Neural cell (in vitro differentiated cells): ENCODE data around the gene LRIT1. TPM values are rescaled to one million over a fixed set of nuclear protein-coding genes. Genes with fewer than 3 reads are reported as not detected.

Source experiments
- H2AFZ ChIP-seq: fragments of 200-600, 300-800 bp; sonication (generic), shearing (Covaris generic); 2 replicates; pipeline ENCODE4 v1.6.0; 2014; ENCODE audit warnings: low read depth, mild to moderate bottlenecking, antibody characterized with exemption, low read length, moderate library complexity
- H3F3A ChIP-seq: fragments of 200-600 bp; shearing (Covaris generic); 2 replicates; pipeline ENCODE4 v1.6.1; 2016; ENCODE audit warnings: mild to moderate bottlenecking, moderate library complexity, mixed read lengths, antibody characterized with exemption, low read length; ENCODE audit not compliant: insufficient read depth, poor library complexity, severe bottlenecking
- H3K27ac ChIP-seq: fragments of 200-600, 300-800 bp; sonication (generic), shearing (Covaris generic); 2 replicates; pipeline ENCODE4 v1.5.1; 2014; ENCODE audit warnings: mild to moderate bottlenecking, low read length, moderate library complexity
- H3K27me3 ChIP-seq: fragments of 300-800, 200-600 bp; sonication (generic), shearing (Covaris generic); 2 replicates; pipeline ENCODE4 v1.6.0; 2014; ENCODE audit warnings: mild to moderate bottlenecking, low read depth, low read length, moderate library complexity; ENCODE audit not compliant: insufficient read depth
- H3K36me3 ChIP-seq: fragments of 300-800, 200-600 bp; sonication (generic), shearing (Covaris generic); 2 replicates; pipeline ENCODE4 v1.5.1; 2014; ENCODE audit warnings: mild to moderate bottlenecking, antibody characterized with exemption, low read length, moderate library complexity; ENCODE audit not compliant: insufficient read depth
- H3K4me2 ChIP-seq: fragments of 300-800, 200-600 bp; sonication (generic), shearing (Covaris generic); 2 replicates; pipeline ENCODE4 v1.6.0; 2014; ENCODE audit warnings: mild to moderate bottlenecking, low read length
- H3K4me3 ChIP-seq: fragments of 300-800, 200-600 bp; sonication (generic), shearing (Covaris generic); 2 replicates; pipeline ENCODE4 v1.5.1; 2014; ENCODE audit warnings: mild to moderate bottlenecking, low read length, moderate library complexity
- H3K79me2 ChIP-seq: fragments of 200-600 bp; shearing (Covaris generic); replicated peaks from 2 replicates; pipeline ENCODE4 v1.6.0; 2014; ENCODE audit warnings: mild to moderate bottlenecking, low read length, moderate library complexity; ENCODE audit not compliant: insufficient read depth
- H3K9ac ChIP-seq: fragments of 300-800, 200-600 bp; sonication (generic), shearing (Covaris generic); 2 replicates; pipeline ENCODE4 v1.6.1; 2016; ENCODE audit warnings: mild to moderate bottlenecking, low read length, mixed read lengths
- H3K9me2 ChIP-seq: fragments of 200-600 bp; shearing (Covaris generic); 2 replicates; pipeline ENCODE4 v1.6.1; 2016; ENCODE audit warnings: mild to moderate bottlenecking, low read length, mixed read lengths; ENCODE audit not compliant: insufficient read depth
- H3K9me3 ChIP-seq: fragments of 200-600, 300-800 bp; sonication (generic), shearing (Covaris generic); 2 replicates; pipeline ENCODE4 v1.6.1; 2016; ENCODE audit warnings: mild to moderate bottlenecking, mixed run types, low read length, moderate library complexity, mixed read lengths
- H4K20me1 ChIP-seq: fragments of 200-600 bp; shearing (Covaris generic); 2 replicates; pipeline ENCODE4 v1.6.1; 2016; ENCODE audit warnings: mild to moderate bottlenecking, mixed run types; ENCODE audit not compliant: insufficient read depth
- EP300 ChIP-seq: fragments of 450-650 bp; conservative IDR thresholded peaks from 2 replicates; pipeline ENCODE4 v1.6.1; 2014; ENCODE audit warnings: antibody characterized with exemption, mild to moderate bottlenecking, moderate library complexity; ENCODE audit not compliant: poor library complexity, severe bottlenecking
- EZH2 ChIP-seq: fragments of 200-600, 300-800 bp; shearing (Covaris generic), sonication (generic); IDR thresholded peaks from 2 replicates; pipeline ENCODE4 v1.6.1; 2014; ENCODE audit warnings: antibody characterized with exemption, low read length, borderline replicate concordance, mild to moderate bottlenecking; ENCODE audit not compliant: insufficient read depth, poor library complexity, severe bottlenecking
- MXI1 ChIP-seq: fragments of 450-650 bp; conservative IDR thresholded peaks from 2 replicates; pipeline ENCODE4 v1.6.1; 2014; ENCODE audit warnings: antibody characterized with exemption, mild to moderate bottlenecking; ENCODE audit not compliant: poor library complexity, severe bottlenecking
- POLR2AphosphoS5 ChIP-seq: IDR thresholded peaks from 2 replicates; pipeline ENCODE4 v1.6.1; 2012
- RAD21 ChIP-seq: fragments of 450-650 bp; conservative IDR thresholded peaks from 2 replicates; pipeline ENCODE4 v1.6.1; 2014; ENCODE audit warnings: antibody characterized with exemption, mild to moderate bottlenecking, moderate library complexity
- SMC3 ChIP-seq: fragments of 450-650 bp; conservative IDR thresholded peaks from 2 replicates; pipeline ENCODE4 v1.6.1; 2014; ENCODE audit warnings: antibody characterized with exemption, mild to moderate bottlenecking, moderate library complexity; ENCODE audit not compliant: poor library complexity
- TAF1 ChIP-seq: IDR thresholded peaks from 2 replicates; pipeline ENCODE4 v1.6.1; 2012; ENCODE audit warnings: low read depth
- polyA plus RNA-seq: library from polyadenylated mRNA; depleted of rRNA; stranded (reverse); fragments of >200 nt; gene quantifications from 2 replicates; pipeline ENCODE4 v1.2.3, GENCODE V29; 2014
- TF ChIP-seq, protein P1 (sequence below): fragments of 450-650 bp; IDR thresholded peaks from 2 replicates; pipeline ENCODE4 v1.5.1; 2014; ENCODE audit warnings: antibody characterized with exemption, mild to moderate bottlenecking, moderate library complexity; ENCODE audit not compliant: poor library complexity, severe bottlenecking
- TF ChIP-seq, protein P2 (sequence below): IDR thresholded peaks from 2 replicates; pipeline ENCODE4 v1.6.1; 2012; ENCODE audit warnings: borderline replicate concordance

The LRIT1 gene
- polyA plus RNA-seq, 1 donor from 2014 or later: not detected

DNA sequence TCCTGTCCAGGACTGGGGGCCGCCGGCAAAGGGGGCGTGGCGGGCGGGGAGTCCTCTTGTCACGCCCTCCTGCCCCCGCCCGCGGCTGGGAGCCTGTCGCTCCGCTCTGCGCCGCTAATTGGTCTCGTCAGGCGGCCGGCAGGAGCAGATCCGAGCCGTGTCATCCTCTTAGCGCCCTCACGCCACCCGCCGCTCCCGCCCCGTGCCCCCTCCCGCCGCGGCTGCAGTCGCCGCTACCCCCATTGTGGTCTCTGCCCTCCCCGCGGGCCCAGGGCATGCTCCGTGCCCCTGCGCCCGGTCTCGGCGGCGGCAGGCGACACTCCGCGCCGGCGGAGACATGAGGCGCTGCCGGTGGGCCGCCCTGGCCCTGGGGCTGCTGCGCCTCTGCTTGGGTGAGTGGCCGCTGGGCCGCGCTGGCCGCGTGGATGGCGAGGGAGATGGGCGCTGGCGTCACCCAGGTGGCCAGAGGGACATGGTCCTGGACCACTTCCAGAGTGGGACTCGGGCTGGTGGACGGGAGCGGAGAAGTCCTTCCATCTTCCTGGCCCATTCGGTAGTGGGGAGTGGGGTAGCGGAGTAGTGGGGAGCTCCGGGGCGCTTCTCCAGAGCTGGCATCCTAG lies 46.8 kb downstream of the LRIT1 start, which contains the start of gene CDHR1:
Gene CDHR1, plus strand, starts transcription at position 114 of the 620 bp plus-strand sequence. Its CDS starts 224 bp downstream, at position 338.
- peak within 1 kb of the TSS; percentile 55 for H3K9ac ChIP-seq

DNA sequence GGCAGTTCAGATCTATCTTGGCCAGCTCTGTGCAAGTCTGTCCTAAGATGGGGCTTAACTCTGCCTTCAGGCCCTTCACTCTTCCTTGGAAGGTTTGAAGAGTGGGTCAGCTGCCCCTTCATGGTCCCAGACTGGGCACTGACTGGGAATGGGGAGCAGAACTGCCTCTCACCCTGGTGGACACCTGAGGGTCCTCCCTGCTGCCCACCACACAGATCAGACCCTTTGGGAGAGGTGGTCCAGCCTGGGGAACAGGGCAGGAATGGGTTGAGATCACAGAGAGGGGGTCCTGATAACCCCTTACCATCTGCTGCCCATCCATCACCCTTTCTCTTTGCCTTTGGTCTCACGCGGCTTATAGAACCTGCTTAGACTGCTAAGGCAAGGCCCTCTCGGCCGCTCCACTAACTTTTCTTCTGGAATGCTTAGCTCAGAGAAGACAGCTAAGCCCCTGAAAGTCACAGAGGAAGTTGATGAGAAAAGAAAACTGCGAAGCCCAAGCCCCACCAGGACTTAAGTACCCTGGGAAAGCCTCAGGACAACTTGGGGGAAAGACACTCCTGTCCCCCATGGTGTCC lies 47.4 kb downstream of the LRIT1 start:
- H2AFZ ChIP-seq: no peak overlapping the region
- H3F3A ChIP-seq: no peaks in the 10 kb centered on the region
- H3K4me2 ChIP-seq: peak overlapping the region; percentile 48
- TF ChIP-seq EP300 (no peak), POLR2AphosphoS5 (no peak), TAF1 (no peak), EZH2 (no peak), MXI1 (no peak), SMC3 (no peak), RAD21 (no peak)
- TF ChIP-seq, protein P1, sequence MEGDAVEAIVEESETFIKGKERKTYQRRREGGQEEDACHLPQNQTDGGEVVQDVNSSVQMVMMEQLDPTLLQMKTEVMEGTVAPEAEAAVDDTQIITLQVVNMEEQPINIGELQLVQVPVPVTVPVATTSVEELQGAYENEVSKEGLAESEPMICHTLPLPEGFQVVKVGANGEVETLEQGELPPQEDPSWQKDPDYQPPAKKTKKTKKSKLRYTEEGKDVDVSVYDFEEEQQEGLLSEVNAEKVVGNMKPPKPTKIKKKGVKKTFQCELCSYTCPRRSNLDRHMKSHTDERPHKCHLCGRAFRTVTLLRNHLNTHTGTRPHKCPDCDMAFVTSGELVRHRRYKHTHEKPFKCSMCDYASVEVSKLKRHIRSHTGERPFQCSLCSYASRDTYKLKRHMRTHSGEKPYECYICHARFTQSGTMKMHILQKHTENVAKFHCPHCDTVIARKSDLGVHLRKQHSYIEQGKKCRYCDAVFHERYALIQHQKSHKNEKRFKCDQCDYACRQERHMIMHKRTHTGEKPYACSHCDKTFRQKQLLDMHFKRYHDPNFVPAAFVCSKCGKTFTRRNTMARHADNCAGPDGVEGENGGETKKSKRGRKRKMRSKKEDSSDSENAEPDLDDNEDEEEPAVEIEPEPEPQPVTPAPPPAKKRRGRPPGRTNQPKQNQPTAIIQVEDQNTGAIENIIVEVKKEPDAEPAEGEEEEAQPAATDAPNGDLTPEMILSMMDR: no peak
- TF ChIP-seq, protein P2, sequence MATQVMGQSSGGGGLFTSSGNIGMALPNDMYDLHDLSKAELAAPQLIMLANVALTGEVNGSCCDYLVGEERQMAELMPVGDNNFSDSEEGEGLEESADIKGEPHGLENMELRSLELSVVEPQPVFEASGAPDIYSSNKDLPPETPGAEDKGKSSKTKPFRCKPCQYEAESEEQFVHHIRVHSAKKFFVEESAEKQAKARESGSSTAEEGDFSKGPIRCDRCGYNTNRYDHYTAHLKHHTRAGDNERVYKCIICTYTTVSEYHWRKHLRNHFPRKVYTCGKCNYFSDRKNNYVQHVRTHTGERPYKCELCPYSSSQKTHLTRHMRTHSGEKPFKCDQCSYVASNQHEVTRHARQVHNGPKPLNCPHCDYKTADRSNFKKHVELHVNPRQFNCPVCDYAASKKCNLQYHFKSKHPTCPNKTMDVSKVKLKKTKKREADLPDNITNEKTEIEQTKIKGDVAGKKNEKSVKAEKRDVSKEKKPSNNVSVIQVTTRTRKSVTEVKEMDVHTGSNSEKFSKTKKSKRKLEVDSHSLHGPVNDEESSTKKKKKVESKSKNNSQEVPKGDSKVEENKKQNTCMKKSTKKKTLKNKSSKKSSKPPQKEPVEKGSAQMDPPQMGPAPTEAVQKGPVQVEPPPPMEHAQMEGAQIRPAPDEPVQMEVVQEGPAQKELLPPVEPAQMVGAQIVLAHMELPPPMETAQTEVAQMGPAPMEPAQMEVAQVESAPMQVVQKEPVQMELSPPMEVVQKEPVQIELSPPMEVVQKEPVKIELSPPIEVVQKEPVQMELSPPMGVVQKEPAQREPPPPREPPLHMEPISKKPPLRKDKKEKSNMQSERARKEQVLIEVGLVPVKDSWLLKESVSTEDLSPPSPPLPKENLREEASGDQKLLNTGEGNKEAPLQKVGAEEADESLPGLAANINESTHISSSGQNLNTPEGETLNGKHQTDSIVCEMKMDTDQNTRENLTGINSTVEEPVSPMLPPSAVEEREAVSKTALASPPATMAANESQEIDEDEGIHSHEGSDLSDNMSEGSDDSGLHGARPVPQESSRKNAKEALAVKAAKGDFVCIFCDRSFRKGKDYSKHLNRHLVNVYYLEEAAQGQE: no peak
- H3K9me2 ChIP-seq: no peaks in the 10 kb centered on the region
- H3K27me3 ChIP-seq: peaks cover 30% of the 10 kb centered on the region
- no peaks in the 10 kb centered on the region for H3K79me2 ChIP-seq
- no peaks in the 10 kb centered on the region for H4K20me1 ChIP-seq
- H3K27ac ChIP-seq: no peak overlapping the region
- H3K9ac ChIP-seq: peak overlapping the region; percentile 55
- peak overlapping the region; percentile 69 for H3K4me3 ChIP-seq
- no peaks in the 10 kb centered on the region for H3K9me3 ChIP-seq
- no peaks in the 10 kb centered on the region for H3K36me3 ChIP-seq

More for the DNA sequence above, 46.8 kb downstream of the LRIT1 start, which contains the start of gene CDHR1:
- Histone ChIP-seq H3K27ac (no peak within 1 kb of the TSS), H3K9me2 (no peaks in the 10 kb centered on the region), H2AFZ (no peak within 1 kb of the TSS), H4K20me1 (no peaks in the 10 kb centered on the region), H3K79me2 (no peaks in the 10 kb centered on the region), H3K27me3 (peaks cover 30% of the 10 kb centered on the region), H3F3A (no peaks in the 10 kb centered on the region), H3K4me3 (peak within 1 kb of the TSS; percentile 69), H3K9me3 (no peaks in the 10 kb centered on the region), H3K4me2 (peak within 1 kb of the TSS; percentile 48), H3K36me3 (no peaks in the 10 kb centered on the region)
- TF ChIP-seq POLR2AphosphoS5: no peak
- TF ChIP-seq MXI1: peak; percentile 30
- TF ChIP-seq, protein P1: no peak
